GM12801 (cell line): ENCODE results near the gene ZFP36L1.

Experiments used
- TF ChIP-seq, protein P1 (sequence below): IDR thresholded peaks from one replicate; pipeline ENCODE4 v1.5.1; 2011; ENCODE audit warnings: control low read depth; ENCODE audit not compliant: insufficient read length; ENCODE audit errors: extremely low read depth

Gene ZFP36L1

DNA sequence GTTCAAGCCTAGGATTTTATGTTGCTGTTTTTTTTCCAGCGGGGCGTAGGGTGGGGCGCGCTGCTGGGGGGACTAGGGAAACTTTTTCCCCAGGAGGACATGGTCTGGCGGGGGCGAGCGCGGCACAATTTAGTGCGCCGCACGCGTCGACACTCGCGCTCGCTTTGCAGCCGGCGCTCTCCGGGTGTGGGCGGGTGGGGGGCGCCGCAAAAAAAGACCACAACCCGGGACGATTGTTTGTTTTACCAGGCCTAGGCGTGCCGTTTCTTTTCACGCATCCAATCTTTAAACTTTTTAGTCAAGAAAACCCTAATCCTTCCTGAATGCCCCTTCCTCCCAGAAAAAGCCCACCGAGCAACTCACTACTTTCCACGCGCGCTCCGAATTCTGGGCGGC lies 865 bp upstream of the ZFP36L1 start:
- TF ChIP-seq, protein P1, sequence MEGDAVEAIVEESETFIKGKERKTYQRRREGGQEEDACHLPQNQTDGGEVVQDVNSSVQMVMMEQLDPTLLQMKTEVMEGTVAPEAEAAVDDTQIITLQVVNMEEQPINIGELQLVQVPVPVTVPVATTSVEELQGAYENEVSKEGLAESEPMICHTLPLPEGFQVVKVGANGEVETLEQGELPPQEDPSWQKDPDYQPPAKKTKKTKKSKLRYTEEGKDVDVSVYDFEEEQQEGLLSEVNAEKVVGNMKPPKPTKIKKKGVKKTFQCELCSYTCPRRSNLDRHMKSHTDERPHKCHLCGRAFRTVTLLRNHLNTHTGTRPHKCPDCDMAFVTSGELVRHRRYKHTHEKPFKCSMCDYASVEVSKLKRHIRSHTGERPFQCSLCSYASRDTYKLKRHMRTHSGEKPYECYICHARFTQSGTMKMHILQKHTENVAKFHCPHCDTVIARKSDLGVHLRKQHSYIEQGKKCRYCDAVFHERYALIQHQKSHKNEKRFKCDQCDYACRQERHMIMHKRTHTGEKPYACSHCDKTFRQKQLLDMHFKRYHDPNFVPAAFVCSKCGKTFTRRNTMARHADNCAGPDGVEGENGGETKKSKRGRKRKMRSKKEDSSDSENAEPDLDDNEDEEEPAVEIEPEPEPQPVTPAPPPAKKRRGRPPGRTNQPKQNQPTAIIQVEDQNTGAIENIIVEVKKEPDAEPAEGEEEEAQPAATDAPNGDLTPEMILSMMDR: no peak

DNA sequence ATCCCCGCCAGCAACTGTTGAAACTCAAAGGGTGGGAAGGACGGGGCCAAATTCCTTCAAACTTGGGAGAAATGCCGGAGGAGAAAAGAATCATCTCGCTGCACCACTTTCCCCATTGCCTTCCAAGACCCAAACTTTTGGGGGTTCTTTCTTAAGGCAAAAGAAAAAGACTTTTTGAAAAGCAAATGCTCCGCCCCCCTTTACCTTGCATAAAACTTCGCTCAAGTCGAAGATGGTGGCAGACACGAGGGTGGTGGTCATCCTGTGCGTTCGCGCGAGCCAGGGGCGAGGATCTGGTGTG lies 239 bp downstream of the ZFP36L1 start:
- TF ChIP-seq, protein P1: no peak

DNA sequence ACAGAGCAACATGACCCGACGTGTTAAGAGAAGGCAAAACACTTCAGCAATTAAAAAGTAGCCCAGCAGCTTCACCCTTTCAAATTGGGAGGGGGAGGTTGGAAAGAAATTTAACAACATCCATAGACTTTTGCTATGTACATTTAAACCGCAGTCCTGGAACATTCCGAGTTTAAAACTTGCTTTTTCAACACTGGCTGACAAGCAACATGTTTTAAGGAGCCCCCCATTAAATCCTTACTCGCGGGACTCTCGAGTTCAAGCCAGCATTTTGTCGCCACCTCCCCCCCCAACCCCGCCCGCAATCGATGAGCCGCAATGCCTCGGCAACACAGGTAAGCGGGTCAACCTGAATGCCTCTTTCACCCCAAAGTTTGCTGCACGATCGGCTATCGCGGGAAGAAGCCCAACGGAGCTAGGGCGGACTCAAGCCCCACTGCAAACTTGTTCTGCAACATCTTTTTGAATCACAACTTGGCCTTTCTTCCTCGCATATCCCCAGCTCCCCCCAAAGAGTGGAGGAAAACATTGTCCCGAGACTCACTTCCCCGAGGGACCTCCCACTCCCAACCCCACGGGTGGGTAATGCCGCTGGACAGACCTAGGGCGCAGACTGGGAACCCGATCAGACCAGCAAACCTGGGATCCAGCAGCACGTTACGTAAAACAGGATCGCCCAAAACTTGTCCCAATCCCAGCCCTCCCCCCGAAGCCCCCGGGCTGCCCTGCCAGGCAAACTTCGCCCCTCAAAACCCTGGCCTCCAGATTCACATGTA lies 777 bp downstream of the ZFP36L1 start:
- TF ChIP-seq, protein P1: no peak

DNA sequence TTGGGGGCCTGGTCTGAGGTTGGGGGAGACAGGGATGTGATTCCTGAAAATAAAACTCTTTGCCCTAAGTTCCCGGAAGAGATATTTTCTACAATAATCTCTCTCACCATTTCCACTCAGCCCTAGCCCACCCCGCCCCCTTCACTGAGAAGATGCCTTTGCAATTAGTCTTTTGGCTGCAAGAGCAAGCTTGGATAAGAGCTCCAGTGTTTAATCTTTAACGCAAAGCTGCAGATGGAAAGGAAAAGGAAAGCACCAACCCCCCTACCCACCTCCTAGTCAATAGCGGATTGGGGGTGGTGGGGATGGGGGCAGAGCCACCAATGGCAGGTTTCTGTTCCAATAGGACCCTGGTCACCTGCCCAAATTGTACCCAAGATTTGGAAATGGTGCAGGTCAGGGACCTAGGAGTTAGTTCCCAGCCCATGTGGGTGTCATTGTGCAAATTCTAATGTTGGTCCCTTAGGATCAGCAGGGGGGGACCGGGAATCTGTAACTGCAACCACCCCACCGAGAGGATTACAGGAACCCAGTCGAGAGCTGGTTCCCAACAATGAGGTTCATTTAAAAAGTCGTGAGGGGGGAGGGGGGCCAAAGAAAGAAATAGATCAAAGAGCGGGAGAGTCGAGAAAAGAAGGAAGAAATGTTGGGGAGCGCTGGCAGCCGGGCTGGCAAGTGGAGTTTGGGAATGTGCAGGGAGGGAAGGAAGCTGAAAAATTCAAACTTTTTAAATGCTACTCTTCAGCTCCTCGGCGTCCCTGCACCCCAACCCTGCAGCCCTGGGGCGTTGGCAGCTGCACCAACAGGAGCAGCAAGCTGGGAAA lies 1.6 kb downstream of the ZFP36L1 start:
- TF ChIP-seq, protein P1: no peak

DNA sequence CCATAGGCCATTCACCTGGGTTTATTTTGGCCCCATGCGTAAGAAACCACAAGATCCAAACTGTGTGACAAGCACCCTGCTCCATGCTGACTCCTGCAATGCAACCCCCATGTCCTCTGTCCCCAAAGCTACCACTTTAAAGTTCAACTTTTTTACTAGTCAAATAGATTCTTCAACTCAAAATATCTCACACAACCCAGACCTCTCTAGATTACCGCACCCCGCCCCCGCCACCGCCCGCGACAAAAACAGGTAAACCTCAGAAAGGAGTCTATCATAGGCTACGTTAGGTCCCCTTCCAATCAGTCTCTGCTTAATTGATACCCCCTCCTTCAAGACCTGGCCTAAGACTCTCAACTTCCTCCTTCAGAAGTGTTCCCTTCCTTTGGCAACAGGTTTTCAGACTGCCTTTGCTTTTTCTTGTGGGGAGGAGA lies 2.2 kb downstream of the ZFP36L1 start:
- TF ChIP-seq, protein P1: no peak

DNA sequence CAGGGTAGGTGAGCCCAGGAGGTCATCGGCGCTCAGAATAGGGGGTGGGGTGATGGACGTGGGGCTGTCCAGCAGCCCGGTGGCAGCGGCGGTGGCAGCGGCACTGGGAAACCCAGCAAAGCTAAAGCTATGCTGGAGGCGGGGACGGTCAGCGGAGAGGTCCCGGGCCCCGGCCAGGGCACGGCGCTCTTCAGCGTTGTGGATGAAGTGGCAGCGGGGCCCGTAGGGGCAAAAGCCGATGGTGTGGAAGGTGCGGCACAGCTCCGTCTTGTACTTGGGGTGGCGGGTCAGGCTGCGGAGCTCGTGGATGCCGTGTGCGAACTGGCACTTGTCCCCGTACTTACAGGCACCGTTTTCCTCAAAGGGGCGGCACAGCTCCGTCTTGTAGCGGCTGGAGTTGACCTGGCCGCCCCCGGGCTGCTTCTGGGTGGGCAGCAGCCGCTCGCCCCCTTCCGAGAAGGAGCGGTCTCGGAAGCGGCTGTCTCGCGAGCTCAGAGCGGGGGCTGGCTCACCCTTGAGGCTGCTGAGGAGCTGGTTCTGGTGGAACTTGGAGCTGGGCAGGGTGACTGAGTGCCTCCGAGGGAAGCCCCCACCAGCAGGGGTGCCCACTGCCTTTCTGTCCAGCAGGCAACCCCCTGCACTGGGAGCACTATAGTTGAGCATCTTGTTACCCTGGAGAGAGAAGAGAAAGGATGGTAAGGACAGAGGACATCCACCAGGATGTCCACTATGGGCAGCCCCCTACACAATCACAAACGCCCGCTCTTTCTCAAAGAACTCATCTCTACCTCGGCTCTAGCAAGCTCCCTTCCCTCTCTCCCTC lies 2.8 kb downstream of the ZFP36L1 start:
- TF ChIP-seq, protein P1: no peak
